Osteoblast (primary cell): ENCODE measurements around the gene TOLLIP. TPM values are rescaled to one million over a fixed set of nuclear protein-coding genes. Genes with fewer than 3 reads are reported as not detected.

Experiments
- DNase-seq: peaks from one replicate; pipeline ENCODE4 v3.0.0; 2011; ENCODE audit warnings: low spot score, mixed read lengths; ENCODE audit not compliant: insufficient read length; ENCODE audit errors: missing footprints
- H2AFZ ChIP-seq: 2 replicates; pipeline ENCODE4 v1.6.0; 2011; ENCODE audit warnings: mild to moderate bottlenecking, low read length
- H3K27ac ChIP-seq: 2 replicates; pipeline ENCODE4 v1.5.1; 2011; ENCODE audit warnings: mild to moderate bottlenecking, low read depth, low read length, moderate library complexity
- H3K27me3 ChIP-seq: 2 replicates; pipeline ENCODE4 v1.6.0; 2012; ENCODE audit warnings: mild to moderate bottlenecking, control low read depth, inconsistent platforms, low read length, moderate library complexity; ENCODE audit not compliant: insufficient read depth
- H3K36me3 ChIP-seq: 2 replicates; pipeline ENCODE4 v1.5.1; 2011; ENCODE audit warnings: mild to moderate bottlenecking, low read length, control low read depth, moderate library complexity; ENCODE audit not compliant: insufficient read depth
- H3K4me1 ChIP-seq: 2 replicates; pipeline ENCODE4 v1.5.1; 2011; ENCODE audit warnings: mild to moderate bottlenecking, low read length, control low read depth, moderate library complexity; ENCODE audit not compliant: insufficient read depth
- H3K4me2 ChIP-seq: 2 replicates; pipeline ENCODE4 v1.6.0; 2011; ENCODE audit warnings: mild to moderate bottlenecking, low read length; ENCODE audit not compliant: insufficient read depth
- H3K4me3 ChIP-seq: fragments of 200-600 bp; sonication (generic); 3 replicates; pipeline ENCODE4 v1.5.1; 2012; ENCODE audit warnings: mild to moderate bottlenecking, low read length, inconsistent platforms; ENCODE audit not compliant: insufficient read depth
- H3K79me2 ChIP-seq: 2 replicates; pipeline ENCODE4 v1.6.0; 2012; ENCODE audit warnings: mild to moderate bottlenecking, low read length, control low read depth, inconsistent platforms; ENCODE audit not compliant: insufficient read depth
- H3K9me3 ChIP-seq: 2 replicates; pipeline ENCODE4 v1.5.1; 2011; ENCODE audit warnings: low read depth, low read length, control low read depth
- H4K20me1 ChIP-seq: 2 replicates; pipeline ENCODE4 v1.6.0; 2012; ENCODE audit warnings: mild to moderate bottlenecking, low read length, control low read depth; ENCODE audit not compliant: insufficient read depth
- CTCF ChIP-seq: IDR thresholded peaks from 2 replicates; pipeline ENCODE4 v1.5.1; 2011; ENCODE audit warnings: mild to moderate bottlenecking, low read depth, low read length, moderate library complexity; ENCODE audit errors: extremely low read depth
- total RNA-seq: library from RNA; depleted of rRNA; stranded (reverse); fragments of >200 nt; gene quantifications from 2 replicates; pipeline ENCODE4 v1.2.3, GENCODE V29; 2012

TOLLIP gene
- total RNA-seq, 1 donor, result 30.8 TPM

- no peaks in the 10 kb centered on the region for H3K79me2 ChIP-seq
- H3K9me3 ChIP-seq, result no peaks in the 10 kb centered on the region
- no peak overlapping the region for H3K4me3 ChIP-seq
- H3K4me1 ChIP-seq, result no peaks in the 10 kb centered on the region
- H3K4me2 ChIP-seq, result no peak overlapping the region
- no peaks in the 10 kb centered on the region for H4K20me1 ChIP-seq
- no peak for DNase-seq
- no peak overlapping the region for H2AFZ ChIP-seq
- no peak for TF ChIP-seq CTCF
- no peak overlapping the region for H3K27ac ChIP-seq
- peaks cover 13% of the 10 kb centered on the region for H3K27me3 ChIP-seq
- no peaks in the 10 kb centered on the region for H3K36me3 ChIP-seq
These were observed 43.4 kb upstream of the TOLLIP start for GRCh38 chr11:1352696-1353382.

GRCh38 chr11:1351278-1351937, 42.0 kb upstream of the TOLLIP start:
- H3K27me3 ChIP-seq, result peaks cover 13% of the 10 kb centered on the region
- H3K9me3 ChIP-seq, result no peaks in the 10 kb centered on the region
- no peaks in the 10 kb centered on the region for H3K79me2 ChIP-seq
- TF ChIP-seq CTCF, result no peak
- H3K27ac ChIP-seq, result no peak overlapping the region
- no peaks in the 10 kb centered on the region for H4K20me1 ChIP-seq
- no peak overlapping the region for H3K4me3 ChIP-seq
- H3K36me3 ChIP-seq, result no peaks in the 10 kb centered on the region
- H2AFZ ChIP-seq, result no peak overlapping the region
- no peak overlapping the region for H3K4me2 ChIP-seq
- no peaks in the 10 kb centered on the region for H3K4me1 ChIP-seq
- DNase-seq, result no peak

GRCh38 chr11:1350086-1350725, 40.8 kb upstream of the TOLLIP start:
- Histone ChIP-seq H3K36me3 (no peaks in the 10 kb centered on the region), H3K9me3 (no peaks in the 10 kb centered on the region), H3K79me2 (no peaks in the 10 kb centered on the region), H3K27me3 (peaks cover 9% of the 10 kb centered on the region), H2AFZ (no peak overlapping the region), H3K4me1 (no peaks in the 10 kb centered on the region), H4K20me1 (no peaks in the 10 kb centered on the region), H3K4me3 (no peak overlapping the region), H3K4me2 (no peak overlapping the region), H3K27ac (no peak overlapping the region)
- no peak for TF ChIP-seq CTCF
- no peak for DNase-seq
